H1 (cell line): ENCODE results near the gene TMPRSS2.

ENCODE experiments used
- CHD1 ChIP-seq: IDR thresholded peaks from 2 replicates; pipeline ENCODE4 v1.6.1; 2012; ENCODE audit warnings: low read depth, low read length, improper control_type of control experiment
- CREB1 ChIP-seq: IDR thresholded peaks from 2 replicates; pipeline ENCODE4 v1.6.1; 2012; ENCODE audit warnings: inconsistent platforms
- EP300 ChIP-seq, 2 experiments: IDR thresholded peaks; 1 replicate in 1 of 2; 2 replicates in 1 of 2; pipeline ENCODE4 v1.6.1; 2011 to 2012; ENCODE audit warnings: low read depth in 2 of 2, low read length in 2 of 2, mild to moderate bottlenecking in 2 of 2, borderline replicate concordance in 1 of 2, inconsistent platforms in 1 of 2, moderate library complexity in 1 of 2
- EZH2 ChIP-seq: fragments of 200-600 bp; sonication (generic); IDR thresholded peaks from 2 replicates; pipeline ENCODE4 v1.7.1; 2012; ENCODE audit warnings: low read depth, mild to moderate bottlenecking, moderate library complexity, low read length, inconsistent platforms; ENCODE audit not compliant: severe bottlenecking
- RAD21 ChIP-seq, 2 experiments: IDR thresholded peaks in 1 of 2; conservative IDR thresholded peaks in 1 of 2; 2 replicates each; pipeline ENCODE4 v1.6.1; 2011; ENCODE audit warnings: low read depth in 2 of 2, low read length in 2 of 2, improper control_type of control experiment in 1 of 2, inconsistent platforms in 1 of 2, mild to moderate bottlenecking in 1 of 2, moderate library complexity in 1 of 2
- RFX5 ChIP-seq: IDR thresholded peaks from 2 replicates; pipeline ENCODE4 v1.6.1; 2011; ENCODE audit warnings: low read depth, low read length, improper control_type of control experiment, borderline replicate concordance
- SIN3A ChIP-seq, 2 experiments: IDR thresholded peaks in 1 of 2; conservative IDR thresholded peaks in 1 of 2; 2 replicates each; pipeline ENCODE4 v1.6.1; 2011 to 2012; ENCODE audit warnings: low read length in 2 of 2, improper control_type of control experiment in 1 of 2, low read depth in 1 of 2, mild to moderate bottlenecking in 1 of 2
- TAF1 ChIP-seq: IDR thresholded peaks from 2 replicates; pipeline ENCODE4 v1.6.1; 2011; ENCODE audit warnings: mild to moderate bottlenecking, low read depth, low read length
- TAF7 ChIP-seq: optimal IDR thresholded peaks from 2 replicates; pipeline ENCODE3; 2011; ENCODE audit warnings: low read depth, mild to moderate bottlenecking, inconsistent platforms, low read length, moderate library complexity, borderline replicate concordance
- TBP ChIP-seq: IDR thresholded peaks from 2 replicates; pipeline ENCODE4 v1.6.1; 2011; ENCODE audit warnings: low read depth, low read length, improper control_type of control experiment
- TF ChIP-seq, protein P1 (sequence below), 3 experiments: IDR thresholded peaks; 1 replicate in 2 of 3; 2 replicates in 1 of 3; pipeline versions ENCODE4 v1.5.1 to v1.6.1; 2011; ENCODE audit warnings: low read length in 3 of 3, mild to moderate bottlenecking in 3 of 3, inconsistent platforms in 2 of 3, low read depth in 1 of 3, moderate library complexity in 1 of 3; ENCODE audit not compliant: insufficient read depth in 1 of 3; ENCODE audit errors: control extremely low read depth in 1 of 3
- TF ChIP-seq, protein P2 (sequence below): IDR thresholded peaks from 2 replicates; pipeline ENCODE4 v1.6.1; 2012; ENCODE audit warnings: inconsistent platforms

DNA sequence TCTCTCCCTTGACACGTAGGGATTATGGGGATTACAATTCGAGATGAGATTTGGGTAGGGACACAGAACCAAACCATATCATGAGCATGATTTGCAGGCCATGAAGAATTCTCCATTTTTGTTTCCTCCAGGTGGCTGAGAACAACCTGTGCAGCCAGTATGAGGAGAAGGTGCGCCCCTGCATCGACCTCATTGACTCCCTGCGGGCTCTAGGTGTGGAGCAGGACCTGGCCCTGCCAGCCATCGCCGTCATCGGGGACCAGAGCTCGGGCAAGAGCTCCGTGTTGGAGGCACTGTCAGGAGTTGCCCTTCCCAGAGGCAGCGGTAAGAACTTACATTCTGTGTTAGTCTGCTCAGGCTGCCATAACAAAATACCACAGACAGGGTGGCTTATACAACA is 72.3 kb downstream of the TMPRSS2 start:
- TF ChIP-seq RFX5, result no peak
- TF ChIP-seq RAD21 (IDR thresholded peaks at IDR 0.05 in 1 of 2, conservative IDR thresholded peaks at IDR 0.05 in 1 of 2; ENCODE audit: low read depth in 2 of 2, low read length in 2 of 2), result no peak
- TF ChIP-seq, protein P1, sequence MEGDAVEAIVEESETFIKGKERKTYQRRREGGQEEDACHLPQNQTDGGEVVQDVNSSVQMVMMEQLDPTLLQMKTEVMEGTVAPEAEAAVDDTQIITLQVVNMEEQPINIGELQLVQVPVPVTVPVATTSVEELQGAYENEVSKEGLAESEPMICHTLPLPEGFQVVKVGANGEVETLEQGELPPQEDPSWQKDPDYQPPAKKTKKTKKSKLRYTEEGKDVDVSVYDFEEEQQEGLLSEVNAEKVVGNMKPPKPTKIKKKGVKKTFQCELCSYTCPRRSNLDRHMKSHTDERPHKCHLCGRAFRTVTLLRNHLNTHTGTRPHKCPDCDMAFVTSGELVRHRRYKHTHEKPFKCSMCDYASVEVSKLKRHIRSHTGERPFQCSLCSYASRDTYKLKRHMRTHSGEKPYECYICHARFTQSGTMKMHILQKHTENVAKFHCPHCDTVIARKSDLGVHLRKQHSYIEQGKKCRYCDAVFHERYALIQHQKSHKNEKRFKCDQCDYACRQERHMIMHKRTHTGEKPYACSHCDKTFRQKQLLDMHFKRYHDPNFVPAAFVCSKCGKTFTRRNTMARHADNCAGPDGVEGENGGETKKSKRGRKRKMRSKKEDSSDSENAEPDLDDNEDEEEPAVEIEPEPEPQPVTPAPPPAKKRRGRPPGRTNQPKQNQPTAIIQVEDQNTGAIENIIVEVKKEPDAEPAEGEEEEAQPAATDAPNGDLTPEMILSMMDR (IDR thresholded peaks at IDR 0.05; ENCODE audit: control extremely low read depth in 1 of 3, insufficient read depth in 1 of 3, low read depth in 1 of 3, low read length in 3 of 3), result no peak
- TF ChIP-seq EZH2, result no peak
- TF ChIP-seq CREB1, result no peak
- no peak for TF ChIP-seq CHD1
- no peak for TF ChIP-seq TAF7
- TF ChIP-seq TAF1, result no peak
- TF ChIP-seq, protein P2, sequence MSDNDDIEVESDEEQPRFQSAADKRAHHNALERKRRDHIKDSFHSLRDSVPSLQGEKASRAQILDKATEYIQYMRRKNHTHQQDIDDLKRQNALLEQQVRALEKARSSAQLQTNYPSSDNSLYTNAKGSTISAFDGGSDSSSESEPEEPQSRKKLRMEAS, result no peak
- no peak for TF ChIP-seq SIN3A (conservative IDR thresholded peaks at IDR 0.05 in 1 of 2, IDR thresholded peaks at IDR 0.05 in 1 of 2; ENCODE audit: low read depth in 1 of 2, low read length in 2 of 2)
- TF ChIP-seq EP300 (IDR thresholded peaks at IDR 0.05; ENCODE audit: borderline replicate concordance in 1 of 2, low read depth in 2 of 2, low read length in 2 of 2), result no peak
- TF ChIP-seq TBP, result no peak
